Inflammatory macrophage treated with lipopolysaccharide for 4 hours (primary cell): Measurements from ENCODE around the gene PI3.
"Not testable (repeated sequence)": the region's sequence is repeated elsewhere in the genome, so short reads cannot be mapped to it uniquely, and the experiment has no call there.

Experiments
- DNase-seq: peaks from one replicate; pipeline ENCODE4 v3.0.0-alpha.2; 2020

The PI3 gene

GRCh38 chr20:45174434-45175364 is at the start of gene PI3:
Gene PI3 (plus strand): TSS chr20:45174902. CDS start chr20:45174923, 21 bp downstream.
- peak; percentile 54 for DNase-seq

DNA sequence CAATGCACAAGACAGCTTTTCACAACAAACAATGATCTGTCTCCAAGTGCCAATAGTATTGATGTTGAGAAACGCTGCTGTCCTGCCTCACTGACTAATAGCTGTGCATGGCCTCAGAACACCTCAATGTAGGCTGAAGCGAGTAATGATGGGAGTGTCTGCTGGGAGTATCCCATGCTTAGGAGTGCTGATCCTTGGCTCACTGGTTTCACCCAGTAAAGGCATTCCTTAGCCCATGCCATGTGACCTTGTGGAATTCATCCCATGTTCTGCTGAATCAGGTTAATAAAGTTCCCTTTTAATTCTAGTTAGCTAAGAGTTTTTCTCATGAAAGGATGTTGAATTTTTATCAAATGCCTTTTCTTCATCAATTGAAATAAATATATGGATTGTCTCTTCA is 46.6 kb upstream of the PI3 start:
- DNase-seq: no peak

DNA sequence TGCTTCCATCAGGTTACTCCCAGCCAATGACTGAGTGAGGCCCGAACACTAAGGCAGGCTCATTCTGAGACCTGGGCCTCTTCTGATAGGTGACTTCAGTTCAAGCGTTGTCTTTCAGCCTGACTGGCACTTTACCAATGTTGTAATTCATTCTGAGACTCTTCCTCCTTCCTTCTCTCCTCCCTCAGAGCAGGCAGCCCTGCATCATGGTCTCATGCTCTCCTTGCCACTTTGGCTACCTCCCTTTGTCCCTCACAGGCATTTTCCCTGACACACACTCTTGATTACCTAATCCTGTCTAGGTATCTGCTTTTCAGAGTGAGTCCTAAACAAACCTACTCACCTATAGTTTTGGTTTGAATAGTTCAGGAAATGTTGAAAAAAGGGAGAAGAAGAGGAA is 37.8 kb upstream of the PI3 start:
- no peak for DNase-seq

DNA sequence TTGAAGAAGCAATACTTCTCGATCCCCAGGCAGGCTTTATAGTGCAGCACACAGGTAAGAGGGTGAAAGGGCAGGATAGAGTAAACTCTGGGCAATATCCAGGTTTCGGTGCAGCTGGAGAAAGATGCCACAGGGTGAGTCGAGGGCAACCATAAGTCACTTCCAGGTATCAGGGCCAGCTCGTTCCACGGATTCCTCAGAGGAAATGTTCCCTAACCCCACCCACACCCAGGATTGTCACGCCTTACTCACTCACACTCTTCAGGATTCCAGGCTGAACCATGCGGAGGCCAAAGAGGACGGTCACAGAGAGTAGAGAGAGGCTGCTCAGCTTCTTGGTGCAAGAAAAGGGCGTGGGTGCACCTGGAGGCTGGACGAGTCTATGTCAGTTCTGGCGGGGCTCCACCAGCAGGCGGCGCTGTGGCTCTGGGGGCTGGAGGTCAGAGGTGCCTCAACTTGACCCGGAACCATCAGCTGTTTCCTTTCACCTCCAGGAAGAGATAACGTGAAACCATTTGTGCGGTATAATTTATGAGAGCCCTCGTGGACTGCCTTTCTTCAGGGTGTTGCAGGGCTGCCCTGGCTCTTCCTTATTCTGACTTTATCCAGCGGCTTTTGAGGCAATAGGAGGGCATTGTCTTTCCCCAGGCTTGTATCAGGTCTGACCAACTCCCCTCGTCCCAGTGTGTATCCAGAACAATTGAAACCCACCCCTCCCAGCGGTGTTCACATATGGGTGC is 36.0 kb upstream of the PI3 start:
- DNase-seq: peak; percentile 73

DNA sequence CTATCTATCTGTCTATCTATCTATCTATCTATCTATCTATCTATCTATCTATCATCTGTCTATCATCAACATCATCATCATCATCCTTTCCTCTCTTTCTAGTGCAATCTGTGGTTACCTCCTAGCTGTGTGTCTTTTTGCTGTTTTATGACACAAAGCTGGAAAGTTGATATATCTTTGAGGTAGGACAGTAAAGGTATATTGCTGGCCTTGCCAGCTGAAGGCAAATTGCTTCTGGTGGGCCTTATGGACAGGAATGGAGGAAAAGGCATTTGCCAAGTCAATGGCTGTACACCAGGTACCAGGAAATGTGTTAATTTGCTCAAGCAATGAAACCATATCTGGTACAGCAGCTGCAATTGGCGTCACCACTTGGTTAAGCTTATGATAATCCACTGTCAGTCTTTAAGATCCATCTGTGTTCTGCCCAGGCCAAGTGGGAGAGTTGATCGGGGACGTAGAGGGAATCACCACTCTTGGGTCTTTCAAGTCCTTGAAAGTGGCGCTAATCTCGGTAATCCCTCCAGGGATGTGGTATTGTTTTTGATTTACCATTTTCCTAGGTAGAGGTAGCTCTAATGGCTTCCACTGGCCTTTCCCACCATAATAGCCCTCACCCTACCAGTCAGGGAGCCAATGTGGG is 34.8 kb upstream of the PI3 start:
- not testable (repeated sequence) for DNase-seq

- DNase-seq: no peak
Measured at GRCh38 chr20:45140836-45141235, 33.9 kb upstream of the PI3 start.

DNA sequence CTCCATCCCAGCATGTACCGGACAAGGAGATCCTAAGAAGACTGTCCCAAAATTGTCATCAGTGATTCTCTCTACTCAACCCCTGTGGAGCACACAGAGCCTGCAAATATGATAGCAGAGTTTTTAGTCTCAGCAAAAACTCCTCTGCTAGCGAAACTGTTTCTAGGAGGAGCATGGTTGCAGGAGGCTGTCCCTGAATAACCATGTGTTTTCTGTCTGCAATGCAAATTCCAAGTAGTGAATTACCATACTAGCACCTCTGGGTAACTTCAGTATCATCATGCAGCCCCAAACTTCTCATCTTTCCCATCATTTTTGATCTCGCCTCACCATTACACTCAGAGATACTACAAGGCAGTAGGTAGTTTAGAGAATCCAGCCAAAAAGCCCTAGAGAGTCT is 25.6 kb upstream of the PI3 start:
- DNase-seq: no peak

GRCh38 chr20:45152405-45152804 is 22.3 kb upstream of the PI3 start:
- DNase-seq: no peak

- no peak for DNase-seq
Measured at GRCh38 chr20:45153147-45153546, 21.6 kb upstream of the PI3 start.

DNA sequence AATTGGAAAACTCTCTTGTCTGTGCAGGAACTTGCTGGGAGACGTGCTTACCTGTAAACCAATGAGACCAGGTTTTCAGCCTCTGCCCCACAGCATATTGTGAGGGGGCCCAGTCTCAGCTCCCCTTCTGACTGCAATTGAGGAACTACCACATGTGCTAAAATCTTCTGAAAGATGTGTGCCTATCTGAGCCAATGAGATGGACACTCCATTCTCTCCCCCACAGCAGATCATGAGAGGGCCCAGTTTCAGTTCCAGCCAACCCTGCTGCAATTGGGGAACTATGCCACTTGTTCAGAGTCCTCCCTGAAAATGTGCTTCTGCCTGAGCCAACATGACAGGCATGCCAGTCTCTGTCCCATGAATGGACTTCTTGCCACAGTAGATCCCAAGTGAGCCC is 20.9 kb upstream of the PI3 start:
- peak; percentile 83 for DNase-seq

DNA sequence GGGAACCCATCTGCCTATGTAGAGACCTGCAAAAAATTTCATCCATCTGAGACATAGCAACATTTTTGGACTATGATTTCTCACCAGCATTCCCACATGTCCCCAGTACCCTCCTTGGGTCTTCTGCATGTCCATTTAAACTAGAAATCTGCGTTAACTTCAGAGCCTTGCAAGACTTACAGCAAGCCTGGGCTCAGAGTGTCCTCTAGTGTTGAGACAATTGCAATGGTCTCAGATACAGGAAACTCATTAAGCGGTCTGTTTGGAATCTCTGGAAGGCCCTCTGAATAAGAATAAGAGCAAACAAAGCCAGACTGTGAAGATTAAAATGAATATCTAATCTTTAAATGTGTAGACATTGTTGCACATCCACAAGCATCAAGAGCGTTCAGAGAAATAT is 20.5 kb upstream of the PI3 start:
- no peak for DNase-seq

- DNase-seq: peak; percentile 55
Measured at GRCh38 chr20:45154794-45155193, 19.9 kb upstream of the PI3 start.

- DNase-seq: peak; percentile 69
Measured at GRCh38 chr20:45156713-45157112, 18.0 kb upstream of the PI3 start.

- DNase-seq: no peak
Measured at GRCh38 chr20:45157962-45158361, 16.7 kb upstream of the PI3 start.

DNA sequence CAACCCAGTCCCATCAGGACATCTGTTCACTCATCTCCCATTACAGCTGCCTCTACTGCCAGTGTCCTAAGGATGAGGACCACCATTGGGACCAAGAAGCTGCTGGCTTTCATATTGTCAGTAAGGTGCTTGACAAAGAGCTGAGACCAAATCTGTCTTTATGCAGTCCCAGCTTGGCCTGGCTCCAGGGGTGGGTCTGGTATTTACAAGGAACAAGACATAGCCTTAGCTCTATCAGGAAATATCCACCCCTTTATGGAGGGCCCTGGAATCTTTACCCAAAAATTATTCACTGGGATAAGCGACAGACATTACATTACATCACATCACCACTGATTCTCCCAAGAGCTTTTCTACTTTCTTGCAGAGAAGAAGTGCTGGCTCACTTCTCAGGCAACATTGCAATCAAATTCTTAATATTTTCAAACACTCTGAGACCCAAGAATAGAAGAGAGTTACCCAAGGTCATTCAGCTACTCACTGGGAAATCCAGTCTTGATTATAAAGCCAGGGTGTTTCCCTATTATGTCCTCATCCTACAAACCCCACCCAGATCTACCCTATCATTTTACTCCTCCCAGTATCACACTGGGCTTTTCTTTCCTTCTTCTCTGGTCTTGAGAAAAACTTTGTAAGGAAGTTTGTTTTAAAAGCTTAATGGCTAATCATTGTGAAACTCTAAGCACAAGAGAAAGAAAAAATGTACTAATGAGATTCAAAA is 11.5 kb upstream of the PI3 start:
- DNase-seq: peak; percentile 48

GRCh38 chr20:45164906-45165305 is 9.8 kb upstream of the PI3 start:
- DNase-seq: no peak

GRCh38 chr20:45173522-45173921 is 1.2 kb upstream of the PI3 start:
- no peak for DNase-seq

- DNase-seq: no peak
Measured at GRCh38 chr20:45176526-45177267, 2.0 kb downstream of the PI3 start.

DNA sequence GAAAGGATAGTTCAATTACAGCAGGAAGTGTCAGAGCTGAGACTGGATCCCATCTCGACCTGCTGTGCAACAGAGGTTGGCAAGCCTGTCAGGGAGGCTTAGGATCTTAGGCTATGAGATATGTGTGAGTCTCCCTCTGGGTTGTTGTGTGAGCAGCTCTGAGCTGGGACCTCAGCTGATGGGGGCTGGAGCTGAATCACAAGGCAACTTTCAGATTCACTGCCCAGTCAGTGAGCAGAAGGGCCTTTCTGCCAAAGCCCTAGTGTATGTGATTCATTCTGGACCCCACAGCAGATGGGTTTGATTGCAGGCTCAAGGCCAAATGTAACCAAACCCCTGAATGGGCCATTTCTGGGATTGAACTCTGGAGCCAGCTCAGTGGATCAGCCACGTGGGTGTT is 4.5 kb downstream of the PI3 start:
- no peak for DNase-seq

GRCh38 chr20:45181639-45182038 is 6.9 kb downstream of the PI3 start:
- no peak for DNase-seq

DNA sequence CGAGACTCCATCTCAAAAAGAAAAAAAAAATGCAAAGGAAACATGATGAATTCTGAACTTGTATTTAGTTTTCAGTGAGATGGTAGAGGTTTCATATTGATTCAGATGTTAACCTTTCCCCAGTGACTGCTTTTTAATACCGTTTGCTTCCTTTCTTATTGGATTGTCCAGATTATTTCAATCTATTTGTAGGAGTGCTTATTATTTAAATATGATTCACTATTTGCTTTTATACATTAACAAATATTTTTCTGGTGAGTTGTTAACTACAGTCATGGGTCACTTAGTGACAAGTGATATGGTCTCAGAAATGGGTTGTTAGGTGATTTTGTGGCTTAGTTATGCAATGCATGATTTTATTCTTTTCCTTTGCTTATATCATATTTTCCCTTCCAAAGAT is 8.4 kb downstream of the PI3 start:
- DNase-seq: no peak

DNA sequence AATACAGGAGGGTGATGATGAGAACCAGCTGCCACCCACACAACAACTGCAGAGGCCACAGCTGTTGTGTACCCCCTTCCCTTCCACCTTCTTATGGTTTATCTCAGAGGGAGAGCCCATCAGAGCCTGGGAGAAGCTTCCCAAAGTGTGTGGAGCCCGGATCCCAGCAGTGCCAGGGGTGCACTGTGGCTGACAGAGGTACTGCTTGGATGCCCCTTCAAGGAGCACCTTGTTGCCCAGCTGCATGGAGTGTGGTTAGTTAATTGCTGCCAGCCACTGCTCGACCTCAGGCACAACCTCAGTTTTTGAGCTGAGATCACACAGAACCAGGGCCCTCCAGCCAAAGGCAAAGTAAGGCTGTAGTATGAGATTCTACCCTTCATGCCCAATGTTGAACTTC is 13.0 kb downstream of the PI3 start:
- no peak for DNase-seq
